ENCODE results near the gene MYO1A.

The MYO1A gene

DNA sequence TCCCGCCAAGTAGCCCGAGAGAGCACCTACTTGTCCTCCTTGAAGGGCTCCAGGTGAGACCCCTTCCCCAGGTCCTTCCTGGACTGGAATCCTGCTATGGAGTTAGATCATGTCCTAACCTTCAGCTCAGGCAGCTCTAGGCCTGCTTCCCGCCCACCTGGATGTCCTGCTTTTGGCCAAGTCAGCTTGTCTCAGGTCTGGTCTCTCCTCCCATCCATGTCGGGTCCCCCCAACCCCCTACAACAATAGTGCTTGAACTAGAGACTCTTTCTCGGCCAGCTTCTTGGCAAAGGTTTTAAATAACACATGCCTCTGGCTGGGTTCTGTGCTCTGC is 42.6 kb upstream of the MYO1A start:
- Histone ChIP-seq H3K36me3 (ENCODE audit: insufficient read depth, low read length) (peaks cover 69% of the 10 kb centered on the region), H3K9ac (ENCODE audit: low read depth, low read length) (peak overlapping the region; percentile 44), H3K4me2 (ENCODE audit: low read length) (peak overlapping the region; percentile 100), H3K9me3 (replicated peaks; ENCODE audit: low read length) (no peaks in the 10 kb centered on the region), H3K4me1 (ENCODE audit: control insufficient read depth, insufficient read depth, low read length) (peaks cover 59% of the 10 kb centered on the region), H3K27me3 (ENCODE audit: control insufficient read depth, insufficient read depth, low read length) (no peaks in the 10 kb centered on the region), H3K4me3 (ENCODE audit: low read length) (peak overlapping the region; percentile 25)

DNA sequence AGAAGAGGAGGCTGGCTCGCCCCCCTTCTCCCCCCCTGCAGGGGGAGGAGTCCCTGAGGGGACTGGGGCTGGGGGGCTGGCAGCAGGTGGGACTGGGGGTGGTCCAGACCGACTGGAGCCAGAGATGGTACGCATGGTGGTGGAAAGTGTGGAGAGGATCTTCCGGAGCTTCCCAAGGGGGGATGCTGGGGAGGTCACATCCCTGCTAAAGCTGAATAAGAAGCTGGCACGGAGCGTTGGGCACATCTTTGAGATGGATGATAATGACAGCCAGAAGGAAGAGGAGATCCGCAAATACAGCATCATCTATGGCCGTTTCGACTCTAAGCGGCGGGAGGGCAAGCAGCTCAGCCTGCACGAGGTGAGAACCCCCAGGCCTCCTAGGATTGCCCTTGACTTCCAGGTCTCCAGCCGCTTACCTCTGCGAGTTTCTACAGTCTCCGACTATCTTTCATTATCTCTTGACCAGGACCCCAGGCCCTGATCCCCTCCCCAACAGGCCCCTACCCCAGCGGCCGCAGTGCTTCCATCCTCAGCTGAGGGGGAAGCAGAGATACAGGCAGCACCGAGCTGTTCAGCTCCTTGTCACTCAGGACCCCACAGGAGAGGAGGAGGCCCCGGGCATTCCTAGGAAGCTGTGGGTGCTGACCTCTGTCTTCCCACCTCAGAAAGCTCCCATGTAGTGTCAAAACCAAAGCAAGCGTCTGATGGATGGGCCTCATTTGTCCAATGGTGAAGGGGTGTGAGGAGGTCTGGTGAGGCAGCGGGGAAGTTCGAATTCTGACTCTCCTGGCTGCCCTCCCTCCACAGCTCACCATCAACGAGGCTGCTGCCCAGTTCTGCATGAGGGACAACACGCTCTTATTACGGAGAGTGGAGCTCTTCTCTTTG is 42.0 kb upstream of the MYO1A start:
- peak overlapping the region; percentile 98 for H3K4me3 ChIP-seq (ENCODE audit: low read length)
- peak overlapping the region; percentile 92 for H3K9ac ChIP-seq (ENCODE audit: low read depth, low read length)
- peaks cover 63% of the 10 kb centered on the region for H3K36me3 ChIP-seq (ENCODE audit: insufficient read depth, low read length)
- H3K4me1 ChIP-seq (ENCODE audit: control insufficient read depth, insufficient read depth, low read length), result peaks cover 59% of the 10 kb centered on the region
- H3K27me3 ChIP-seq (ENCODE audit: control insufficient read depth, insufficient read depth, low read length), result no peaks in the 10 kb centered on the region
- H3K4me2 ChIP-seq (ENCODE audit: low read length), result peak overlapping the region; percentile 100
- H3K9me3 ChIP-seq (replicated peaks; ENCODE audit: low read length), result no peaks in the 10 kb centered on the region

DNA sequence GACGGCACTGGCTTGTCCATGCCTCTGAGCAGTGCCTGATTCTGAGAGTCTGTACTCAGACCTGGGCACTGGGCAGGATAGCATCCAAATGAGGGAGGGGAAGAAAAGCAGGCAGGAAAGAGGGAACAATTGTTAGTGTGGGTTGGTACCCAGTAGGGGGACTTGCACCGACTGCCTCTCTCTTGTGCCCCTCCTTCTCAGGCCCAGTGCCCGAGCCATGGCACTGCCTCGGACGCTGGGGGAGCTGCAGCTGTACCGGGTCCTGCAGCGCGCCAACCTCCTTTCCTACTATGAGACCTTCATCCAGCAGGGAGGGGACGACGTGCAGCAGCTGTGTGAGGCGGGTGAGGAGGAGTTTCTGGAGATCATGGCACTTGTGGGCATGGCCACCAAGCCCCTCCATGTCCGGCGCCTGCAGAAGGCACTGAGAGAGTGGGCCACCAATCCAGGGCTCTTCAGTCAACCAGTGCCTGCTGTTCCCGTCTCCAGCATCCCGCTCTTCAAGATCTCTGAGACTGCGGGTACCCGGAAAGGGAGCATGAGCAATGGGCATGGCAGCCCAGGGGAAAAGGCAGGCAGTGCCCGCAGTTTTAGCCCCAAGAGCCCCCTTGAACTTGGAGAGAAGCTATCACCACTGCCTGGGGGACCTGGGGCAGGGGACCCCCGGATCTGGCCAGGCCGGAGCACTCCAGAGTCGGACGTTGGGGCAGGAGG is 41.2 kb upstream of the MYO1A start:
- H3K4me3 ChIP-seq (ENCODE audit: low read length), result peak overlapping the region; percentile 98
- peaks cover 64% of the 10 kb centered on the region for H3K4me1 ChIP-seq (ENCODE audit: control insufficient read depth, insufficient read depth, low read length)
- H3K9ac ChIP-seq (ENCODE audit: low read depth, low read length), result peak overlapping the region; percentile 92
- H3K9me3 ChIP-seq (replicated peaks; ENCODE audit: low read length), result no peaks in the 10 kb centered on the region
- peak overlapping the region; percentile 100 for H3K4me2 ChIP-seq (ENCODE audit: low read length)
- H3K27me3 ChIP-seq (ENCODE audit: control insufficient read depth, insufficient read depth, low read length), result no peaks in the 10 kb centered on the region
- peaks cover 57% of the 10 kb centered on the region for H3K36me3 ChIP-seq (ENCODE audit: insufficient read depth, low read length)

DNA sequence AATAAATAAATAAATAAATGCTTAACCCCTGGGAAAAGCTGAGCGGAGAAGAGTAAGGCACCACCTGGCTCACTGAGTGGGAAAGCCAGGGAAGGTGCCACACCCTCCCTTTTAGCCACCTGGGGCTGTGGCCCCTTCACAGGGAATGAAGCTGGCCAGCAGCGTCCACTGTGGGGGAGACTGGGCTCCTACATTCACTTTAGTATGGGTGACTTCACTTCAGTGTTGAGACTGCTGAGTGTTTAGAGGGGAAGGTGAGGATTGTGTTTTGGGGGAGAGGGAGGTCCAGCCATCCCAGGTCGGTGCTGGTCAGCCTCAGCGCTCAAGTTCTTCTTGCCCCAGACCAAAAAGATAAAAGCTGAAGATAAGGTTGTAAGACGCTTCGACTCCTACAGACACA is 40.6 kb upstream of the MYO1A start:
- Histone ChIP-seq H3K9ac (ENCODE audit: low read depth, low read length) (peak overlapping the region; percentile 92), H3K4me3 (ENCODE audit: low read length) (peak overlapping the region; percentile 98), H3K4me1 (ENCODE audit: control insufficient read depth, insufficient read depth, low read length) (peaks cover 65% of the 10 kb centered on the region), H3K9me3 (replicated peaks; ENCODE audit: low read length) (no peaks in the 10 kb centered on the region), H3K27me3 (ENCODE audit: control insufficient read depth, insufficient read depth, low read length) (no peaks in the 10 kb centered on the region), H3K36me3 (ENCODE audit: insufficient read depth, low read length) (peaks cover 51% of the 10 kb centered on the region), H3K4me2 (ENCODE audit: low read length) (peak overlapping the region; percentile 100)

DNA sequence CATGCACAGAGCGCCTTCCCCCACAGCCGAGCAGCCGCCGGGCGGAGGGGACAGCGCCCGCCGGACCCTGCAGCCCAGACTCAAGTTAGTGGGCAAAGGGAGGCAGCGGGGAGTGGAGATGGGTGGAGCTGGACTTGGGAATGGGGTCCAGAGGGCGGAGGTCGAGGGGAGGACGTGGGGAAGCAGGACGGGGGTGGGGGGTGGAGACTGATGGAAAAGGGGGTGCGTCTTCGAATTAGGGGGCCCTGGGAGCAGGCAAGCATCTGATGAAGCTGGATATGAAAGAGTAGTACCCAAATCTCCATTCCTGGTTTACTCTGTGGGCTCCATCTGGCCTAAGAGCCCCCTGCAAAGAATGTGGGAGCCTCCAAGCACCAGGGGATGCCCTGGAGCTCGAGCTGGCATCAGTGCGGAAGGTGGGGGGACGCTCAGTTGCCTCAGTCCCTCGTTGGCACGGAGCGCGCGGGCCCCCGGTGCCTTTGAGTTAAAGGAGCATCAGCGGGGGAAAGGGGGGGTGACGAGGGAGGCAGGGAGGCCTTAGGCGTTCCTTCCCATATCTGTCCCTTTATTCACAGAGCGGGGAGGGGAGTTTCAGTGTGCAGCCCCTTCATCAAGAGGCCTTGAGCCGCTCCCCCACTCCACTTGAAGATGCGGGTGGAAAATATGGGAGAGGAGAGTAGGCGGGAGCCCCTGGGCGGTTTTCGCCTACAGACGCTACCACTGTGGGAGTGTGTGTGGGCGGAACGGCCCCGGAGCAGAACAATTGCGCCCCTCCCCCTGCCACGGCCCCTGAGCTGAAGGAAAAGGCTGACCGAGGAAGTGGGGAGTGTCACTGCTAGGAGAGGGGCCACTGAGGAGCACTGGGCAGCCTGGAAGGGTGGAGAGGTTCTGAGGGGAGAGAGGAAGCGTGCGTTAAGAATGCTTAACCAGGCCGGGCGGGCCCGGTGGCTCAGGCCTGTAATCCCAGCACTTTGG is 39.6 kb upstream of the MYO1A start:
- H3K9me3 ChIP-seq (replicated peaks; ENCODE audit: low read length), result no peaks in the 10 kb centered on the region
- peak overlapping the region; percentile 98 for H3K4me3 ChIP-seq (ENCODE audit: low read length)
- peak overlapping the region; percentile 100 for H3K4me2 ChIP-seq (ENCODE audit: low read length)
- no peaks in the 10 kb centered on the region for H3K27me3 ChIP-seq (ENCODE audit: control insufficient read depth, insufficient read depth, low read length)
- peaks cover 59% of the 10 kb centered on the region for H3K4me1 ChIP-seq (ENCODE audit: control insufficient read depth, insufficient read depth, low read length)
- H3K9ac ChIP-seq (ENCODE audit: low read depth, low read length), result peak overlapping the region; percentile 92
- H3K36me3 ChIP-seq (ENCODE audit: insufficient read depth, low read length), result peaks cover 41% of the 10 kb centered on the region

DNA sequence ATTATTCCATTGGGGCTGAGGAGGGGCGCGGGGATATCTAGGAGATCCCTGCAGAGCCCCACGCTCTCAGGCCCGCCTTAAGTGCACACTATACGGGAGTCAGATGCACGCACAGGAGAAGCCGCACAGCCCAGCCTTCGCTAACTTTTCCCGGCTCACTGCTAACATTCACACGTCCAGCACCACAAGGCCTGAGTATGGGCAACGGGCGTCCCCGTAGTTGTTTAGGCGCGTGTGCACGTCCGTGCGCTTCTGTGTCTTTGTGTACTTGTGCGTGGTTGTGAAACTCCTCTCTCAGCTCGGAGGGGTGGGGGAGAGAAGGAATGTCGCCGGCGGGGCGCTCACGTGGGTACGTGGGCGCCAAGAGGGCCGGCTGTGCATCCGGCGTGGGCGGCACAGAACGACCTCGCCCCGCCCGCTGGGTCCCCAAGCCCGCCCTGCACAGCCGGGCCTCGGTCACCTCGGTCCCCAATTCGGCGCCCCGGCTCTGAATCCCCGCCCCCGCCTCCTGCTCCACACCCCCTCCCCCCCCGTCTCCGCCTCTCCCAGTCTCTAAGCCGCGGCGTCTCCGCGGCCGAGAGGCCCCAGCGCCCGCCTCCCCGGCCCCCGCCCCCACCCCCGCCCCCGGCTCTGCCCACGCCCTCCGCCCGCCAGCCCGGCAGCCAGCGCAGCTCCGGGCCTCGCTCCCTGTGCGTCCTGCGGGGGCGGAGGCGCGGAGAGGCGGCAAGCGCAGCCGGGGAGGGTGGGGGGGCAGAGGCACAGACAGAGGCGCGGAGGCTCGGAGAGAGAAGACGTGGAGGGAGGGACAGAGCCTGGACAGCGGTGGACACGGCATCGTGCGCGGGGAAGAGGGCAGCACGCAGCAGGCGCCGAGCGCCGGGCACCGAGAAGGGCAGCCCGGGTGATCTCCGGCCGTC is 38.7 kb upstream of the MYO1A start, which contains the start of gene NAB2:
Gene NAB2, plus strand, starts transcription at position 761 of the 917 bp plus-strand sequence. CDS start 158 bp downstream, outside the sequence.
- Histone ChIP-seq H3K36me3 (ENCODE audit: insufficient read depth, low read length) (peaks cover 35% of the 10 kb centered on the region), H3K4me3 (ENCODE audit: low read length) (peak within 1 kb of the TSS; percentile 98), H3K4me2 (ENCODE audit: low read length) (peak within 1 kb of the TSS; percentile 100), H3K27me3 (ENCODE audit: control insufficient read depth, insufficient read depth, low read length) (no peaks in the 10 kb centered on the region), H3K9me3 (replicated peaks; ENCODE audit: low read length) (no peaks in the 10 kb centered on the region), H3K9ac (ENCODE audit: low read depth, low read length) (peak within 1 kb of the TSS; percentile 95), H3K4me1 (ENCODE audit: control insufficient read depth, insufficient read depth, low read length) (peaks cover 50% of the 10 kb centered on the region)

DNA sequence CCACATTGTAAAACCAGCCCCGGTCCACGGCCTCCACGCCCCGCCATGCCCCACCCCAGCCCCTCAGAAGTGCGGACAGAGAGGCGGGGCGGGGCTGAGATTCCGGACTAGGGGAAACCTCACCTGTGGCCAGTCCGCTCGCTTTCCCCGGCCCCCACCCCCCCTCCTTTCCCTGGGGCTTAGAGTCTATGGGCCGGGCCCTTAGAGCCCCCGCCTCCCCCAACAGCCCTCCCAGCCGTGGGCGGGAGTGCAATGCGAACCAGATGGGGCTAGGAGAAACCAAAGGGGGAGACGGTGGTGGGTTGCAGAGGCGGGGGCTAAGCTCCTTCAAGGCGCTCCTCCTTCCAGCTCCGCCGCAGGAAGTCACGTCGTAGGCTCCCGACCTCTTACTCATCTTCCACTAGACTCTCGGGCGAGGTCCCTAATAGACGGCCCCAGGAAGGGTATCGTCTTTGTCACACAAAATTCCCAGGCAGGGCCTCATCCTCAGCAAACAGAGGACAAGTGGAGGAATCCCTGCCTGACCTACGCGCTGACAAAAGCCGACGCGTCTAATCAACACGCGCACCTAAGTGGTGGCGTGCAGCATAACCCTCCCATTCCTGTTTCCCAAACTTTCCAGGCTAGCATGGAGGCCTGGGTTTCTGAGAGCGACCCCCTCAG is 37.9 kb upstream of the MYO1A start:
- Histone ChIP-seq H3K36me3 (ENCODE audit: insufficient read depth, low read length) (peaks cover 28% of the 10 kb centered on the region), H3K4me3 (ENCODE audit: low read length) (peak overlapping the region; percentile 86), H3K4me1 (ENCODE audit: control insufficient read depth, insufficient read depth, low read length) (peaks cover 42% of the 10 kb centered on the region), H3K27me3 (ENCODE audit: control insufficient read depth, insufficient read depth, low read length) (no peaks in the 10 kb centered on the region), H3K9me3 (replicated peaks; ENCODE audit: low read length) (no peaks in the 10 kb centered on the region), H3K4me2 (ENCODE audit: low read length) (peak overlapping the region; percentile 94), H3K9ac (ENCODE audit: low read depth, low read length) (peak overlapping the region; percentile 95)

DNA sequence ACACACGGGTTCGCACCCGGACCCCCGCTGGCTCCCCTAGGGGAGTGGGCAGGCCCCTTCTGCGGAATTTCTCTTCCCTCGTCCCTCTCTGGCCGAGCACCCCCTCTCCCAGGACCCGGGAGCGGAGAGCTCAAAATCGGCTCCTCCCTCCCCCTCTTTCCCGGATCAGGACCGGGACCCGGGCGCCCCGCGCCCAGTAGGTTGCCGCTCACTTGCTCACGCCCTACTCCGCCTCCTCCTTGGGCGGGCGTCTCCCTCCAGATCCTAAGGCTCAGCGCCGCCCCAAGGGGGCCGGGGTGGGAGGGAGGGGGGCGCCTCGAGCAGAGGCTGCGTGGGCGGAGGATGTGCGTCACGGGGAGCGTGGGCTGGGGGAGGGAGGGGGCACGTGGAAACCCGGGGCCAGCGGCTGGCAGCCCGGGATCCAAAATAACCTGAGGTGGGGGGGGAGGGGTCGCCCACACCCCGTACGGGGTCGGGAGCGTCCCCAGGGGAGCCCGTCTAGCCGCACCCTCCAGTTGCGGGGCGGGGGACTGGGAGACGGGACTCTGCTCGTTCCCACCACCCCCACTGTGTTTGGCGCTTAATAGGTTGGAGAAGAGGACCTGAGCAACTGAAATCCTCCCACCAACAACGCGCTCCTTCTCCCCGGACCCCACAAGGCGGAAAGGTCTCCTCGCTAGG is 37.2 kb upstream of the MYO1A start:
- Histone ChIP-seq H3K36me3 (ENCODE audit: insufficient read depth, low read length) (peaks cover 21% of the 10 kb centered on the region), H3K9ac (ENCODE audit: low read depth, low read length) (peak overlapping the region; percentile 96), H3K27me3 (ENCODE audit: control insufficient read depth, insufficient read depth, low read length) (no peaks in the 10 kb centered on the region), H3K4me1 (ENCODE audit: control insufficient read depth, insufficient read depth, low read length) (peaks cover 35% of the 10 kb centered on the region), H3K4me2 (ENCODE audit: low read length) (peak overlapping the region; percentile 94), H3K9me3 (replicated peaks; ENCODE audit: low read length) (no peaks in the 10 kb centered on the region), H3K4me3 (ENCODE audit: low read length) (peak overlapping the region; percentile 86)

DNA sequence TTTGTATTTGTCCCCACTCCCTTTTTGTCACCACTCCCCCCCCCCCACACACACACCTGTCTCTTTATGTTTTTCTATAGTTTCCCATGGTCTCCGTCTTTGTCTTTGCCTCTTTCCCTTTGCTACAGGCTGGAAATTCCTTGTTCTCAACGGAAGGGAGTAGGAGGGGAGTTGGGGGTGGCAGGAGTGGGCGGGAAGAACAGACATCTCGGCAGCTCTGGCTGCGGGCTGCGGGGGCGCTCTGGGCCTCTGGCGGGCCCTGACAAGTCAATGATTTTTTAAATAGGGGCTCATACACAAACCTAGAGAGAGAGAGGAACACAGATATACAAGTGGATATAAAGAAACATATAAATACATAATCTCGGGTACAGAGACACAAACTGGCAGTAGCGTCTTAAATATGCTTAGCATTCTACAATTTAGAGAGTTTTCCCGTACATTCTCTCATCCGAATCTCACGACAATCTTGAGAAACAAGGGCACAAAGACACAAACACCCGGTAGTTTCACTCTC is 36.6 kb upstream of the MYO1A start:
- Histone ChIP-seq H3K9ac (ENCODE audit: low read depth, low read length) (peak overlapping the region; percentile 96), H3K4me2 (ENCODE audit: low read length) (peak overlapping the region; percentile 94), H3K27me3 (ENCODE audit: control insufficient read depth, insufficient read depth, low read length) (no peaks in the 10 kb centered on the region)

More for the DNA sequence above, 36.6 kb upstream of the MYO1A start:
- peaks cover 29% of the 10 kb centered on the region for H3K4me1 ChIP-seq (ENCODE audit: control insufficient read depth, insufficient read depth, low read length)
- H3K36me3 ChIP-seq (ENCODE audit: insufficient read depth, low read length), result peaks cover 15% of the 10 kb centered on the region
- peak overlapping the region; percentile 86 for H3K4me3 ChIP-seq (ENCODE audit: low read length)
- no peaks in the 10 kb centered on the region for H3K9me3 ChIP-seq (replicated peaks; ENCODE audit: low read length)

Measured in skeletal muscle satellite cell (primary cell).